ENCODE data around the gene PVR.

GRCh38 chr19:44666852-44667556 is 23.3 kb downstream of the PVR start:
- TF ChIP-seq POLR2AphosphoS5 (IDR thresholded peaks at IDR 0.05) (no peak), CTCF (IDR thresholded peaks at IDR 0.05) (no peak), POLR2A (IDR thresholded peaks at IDR 0.05) (no peak), EP300 (IDR thresholded peaks at IDR 0.05) (no peak)

Measured in sigmoid colon (tissue), 4 donors.